ENCODE results near the gene MYEOV.

- TF ChIP-seq CTCF (IDR thresholded peaks at IDR 0.05 in 4 of 5, conservative IDR thresholded peaks at IDR 0.05 in 1 of 5) (no peak), POLR2A (IDR thresholded peaks at IDR 0.05) (no peak)
Measured at GRCh38 chr11:69284081-69284511, 9.9 kb upstream of the MYEOV start.

Measured in gastrocnemius medialis (tissue), 4 donors.